ENCODE measurements around the gene DUOX2. TPM values are rescaled to one million over a fixed set of nuclear protein-coding genes. Genes with fewer than 3 reads are reported as not detected.

The DUOX2 gene
- total RNA-seq, 1 experiment from 2014 or later: 0.44 TPM

GRCh38 chr15:45088801-45089711, 24.9 kb downstream of the DUOX2 start:
- Histone ChIP-seq H2AFZ (ENCODE audit: low read depth, low read length, poor library complexity, severe bottlenecking) (no peak overlapping the region), H3K4me1 (ENCODE audit: control insufficient read depth in 1 of 2, insufficient read depth in 2 of 2, low read length in 2 of 2) (peaks cover 0 to 7% of the 10 kb centered on the region in 2 experiments; a peak in 1 of 4 replicates), H3K27ac (ENCODE audit: low read depth, low read length) (no peak overlapping the region), H3K9me3 (ENCODE audit: control insufficient read depth in 1 of 2, insufficient read depth in 1 of 2, low read depth in 1 of 2, low read length in 2 of 2) (no peaks in the 10 kb centered on the region), H4K20me1 (ENCODE audit: insufficient read depth) (no peaks in the 10 kb centered on the region), H3K4me2 (ENCODE audit: low read length) (no peak overlapping the region), H3K9ac (ENCODE audit: low read length) (no peak overlapping the region), H3K4me3 (replicated peaks in 1 of 2; ENCODE audit: low read depth in 1 of 2, low read length in 2 of 2) (no peak overlapping the region), H3K36me3 (ENCODE audit: control insufficient read depth in 1 of 2, insufficient read depth in 2 of 2, low read length in 2 of 2) (no peaks in the 10 kb centered on the region), H3K9me2 (ENCODE audit: insufficient read depth) (no peaks in the 10 kb centered on the region), H3K27me3 (ENCODE audit: insufficient read depth, low read length) (peaks cover 14% of the 10 kb centered on the region; the same call in 1 of the 2 replicates), H3K79me2 (ENCODE audit: insufficient read depth, low read length) (no peaks in the 10 kb centered on the region)
- BruUV-seq (replicated peaks): no TSS peak
- DNase-seq (ENCODE audit: low read depth, low spot score): no peak
- no peak for ATAC-seq
- CTCF ChIA-PET: no interaction called here
- POLR2A ChIA-PET: no interaction called here
- intact Hi-C loops (cut with micrococcal nuclease): no loop called here
- TF ChIP-seq YY1 (IDR thresholded peaks at IDR 0.05; ENCODE audit: extremely low read depth, insufficient replicate concordance, low read depth, low read length) (no peak), ELF1 (IDR thresholded peaks at IDR 0.05; ENCODE audit: borderline replicate concordance, low read depth) (no peak), POLR2A (IDR thresholded peaks at IDR 0.05; ENCODE audit: borderline replicate concordance, extremely low read depth, insufficient read depth, insufficient read length) (no peak), TCF7L2 (IDR thresholded peaks at IDR 0.05; ENCODE audit: borderline replicate concordance, extremely low read depth, insufficient read depth, insufficient read length) (no peak), EZH2 (IDR thresholded peaks at IDR 0.05) (no peak), FOSL1 (IDR thresholded peaks at IDR 0.05; ENCODE audit: low read depth) (no peak), SIN3A (IDR thresholded peaks at IDR 0.05; ENCODE audit: low read depth) (no peak), REST (IDR thresholded peaks at IDR 0.05; ENCODE audit: low read depth) (no peak), RAD21 (IDR thresholded peaks at IDR 0.05; ENCODE audit: low read depth) (no peak), CBX3 (IDR thresholded peaks at IDR 0.05; ENCODE audit: low read depth) (no peak)
- TF ChIP-seq, protein P1, sequence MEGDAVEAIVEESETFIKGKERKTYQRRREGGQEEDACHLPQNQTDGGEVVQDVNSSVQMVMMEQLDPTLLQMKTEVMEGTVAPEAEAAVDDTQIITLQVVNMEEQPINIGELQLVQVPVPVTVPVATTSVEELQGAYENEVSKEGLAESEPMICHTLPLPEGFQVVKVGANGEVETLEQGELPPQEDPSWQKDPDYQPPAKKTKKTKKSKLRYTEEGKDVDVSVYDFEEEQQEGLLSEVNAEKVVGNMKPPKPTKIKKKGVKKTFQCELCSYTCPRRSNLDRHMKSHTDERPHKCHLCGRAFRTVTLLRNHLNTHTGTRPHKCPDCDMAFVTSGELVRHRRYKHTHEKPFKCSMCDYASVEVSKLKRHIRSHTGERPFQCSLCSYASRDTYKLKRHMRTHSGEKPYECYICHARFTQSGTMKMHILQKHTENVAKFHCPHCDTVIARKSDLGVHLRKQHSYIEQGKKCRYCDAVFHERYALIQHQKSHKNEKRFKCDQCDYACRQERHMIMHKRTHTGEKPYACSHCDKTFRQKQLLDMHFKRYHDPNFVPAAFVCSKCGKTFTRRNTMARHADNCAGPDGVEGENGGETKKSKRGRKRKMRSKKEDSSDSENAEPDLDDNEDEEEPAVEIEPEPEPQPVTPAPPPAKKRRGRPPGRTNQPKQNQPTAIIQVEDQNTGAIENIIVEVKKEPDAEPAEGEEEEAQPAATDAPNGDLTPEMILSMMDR (IDR thresholded peaks at IDR 0.05 in 2 of 3, conservative IDR thresholded peaks at IDR 0.05 in 1 of 3; ENCODE audit: borderline replicate concordance in 1 of 3, insufficient read depth in 1 of 3, low read depth in 2 of 3, low read length in 2 of 3): no peak
- RAD21 ChIA-PET (ENCODE audit: low non-redundant PET in 1 of 2, low total read pairs in 2 of 2, uncharacterized antibody in 2 of 2, unreplicated experiment in 2 of 2): no interaction called here

All from HCT116 (cell line).